ENCODE measurements around the gene LITAFD.

Gene LITAFD

DNA sequence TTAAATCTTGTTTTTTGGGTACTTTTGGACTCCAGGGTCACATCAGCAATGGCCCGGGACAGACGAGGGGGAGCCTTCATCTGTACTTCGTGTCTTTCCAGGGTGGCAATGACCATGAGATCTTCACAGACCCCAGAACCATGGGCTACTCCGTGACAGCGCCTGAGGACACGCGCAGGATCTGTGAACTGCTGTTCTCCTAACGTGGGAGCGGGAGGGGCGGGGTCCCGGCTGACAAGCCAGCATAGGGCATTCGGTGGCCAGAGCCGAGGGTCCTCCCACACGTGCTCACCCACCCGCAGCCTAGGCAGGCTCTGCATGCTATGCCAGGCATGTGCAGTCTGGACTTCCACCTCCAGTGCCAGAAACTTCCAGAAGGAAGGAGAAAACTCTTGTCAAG, 34.5 kb upstream of the LITAFD start:
- TF ChIP-seq NFIC (IDR thresholded peaks at IDR 0.05): no peak
- TF ChIP-seq, protein P1, sequence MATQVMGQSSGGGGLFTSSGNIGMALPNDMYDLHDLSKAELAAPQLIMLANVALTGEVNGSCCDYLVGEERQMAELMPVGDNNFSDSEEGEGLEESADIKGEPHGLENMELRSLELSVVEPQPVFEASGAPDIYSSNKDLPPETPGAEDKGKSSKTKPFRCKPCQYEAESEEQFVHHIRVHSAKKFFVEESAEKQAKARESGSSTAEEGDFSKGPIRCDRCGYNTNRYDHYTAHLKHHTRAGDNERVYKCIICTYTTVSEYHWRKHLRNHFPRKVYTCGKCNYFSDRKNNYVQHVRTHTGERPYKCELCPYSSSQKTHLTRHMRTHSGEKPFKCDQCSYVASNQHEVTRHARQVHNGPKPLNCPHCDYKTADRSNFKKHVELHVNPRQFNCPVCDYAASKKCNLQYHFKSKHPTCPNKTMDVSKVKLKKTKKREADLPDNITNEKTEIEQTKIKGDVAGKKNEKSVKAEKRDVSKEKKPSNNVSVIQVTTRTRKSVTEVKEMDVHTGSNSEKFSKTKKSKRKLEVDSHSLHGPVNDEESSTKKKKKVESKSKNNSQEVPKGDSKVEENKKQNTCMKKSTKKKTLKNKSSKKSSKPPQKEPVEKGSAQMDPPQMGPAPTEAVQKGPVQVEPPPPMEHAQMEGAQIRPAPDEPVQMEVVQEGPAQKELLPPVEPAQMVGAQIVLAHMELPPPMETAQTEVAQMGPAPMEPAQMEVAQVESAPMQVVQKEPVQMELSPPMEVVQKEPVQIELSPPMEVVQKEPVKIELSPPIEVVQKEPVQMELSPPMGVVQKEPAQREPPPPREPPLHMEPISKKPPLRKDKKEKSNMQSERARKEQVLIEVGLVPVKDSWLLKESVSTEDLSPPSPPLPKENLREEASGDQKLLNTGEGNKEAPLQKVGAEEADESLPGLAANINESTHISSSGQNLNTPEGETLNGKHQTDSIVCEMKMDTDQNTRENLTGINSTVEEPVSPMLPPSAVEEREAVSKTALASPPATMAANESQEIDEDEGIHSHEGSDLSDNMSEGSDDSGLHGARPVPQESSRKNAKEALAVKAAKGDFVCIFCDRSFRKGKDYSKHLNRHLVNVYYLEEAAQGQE (IDR thresholded peaks at IDR 0.05; ENCODE audit: low read depth): no peak
- no peak for TF ChIP-seq EP300 (IDR thresholded peaks at IDR 0.05; ENCODE audit: borderline replicate concordance)
- TF ChIP-seq CEBPB (IDR thresholded peaks at IDR 0.05): no peak
- no peak for TF ChIP-seq ZBTB7A (IDR thresholded peaks at IDR 0.05; ENCODE audit: low read depth)
- no peak for TF ChIP-seq YY1 (IDR thresholded peaks at IDR 0.05; ENCODE audit: low read depth)
- TF ChIP-seq FOXM1 (IDR thresholded peaks at IDR 0.05; ENCODE audit: borderline replicate concordance, low read depth): no peak

DNA sequence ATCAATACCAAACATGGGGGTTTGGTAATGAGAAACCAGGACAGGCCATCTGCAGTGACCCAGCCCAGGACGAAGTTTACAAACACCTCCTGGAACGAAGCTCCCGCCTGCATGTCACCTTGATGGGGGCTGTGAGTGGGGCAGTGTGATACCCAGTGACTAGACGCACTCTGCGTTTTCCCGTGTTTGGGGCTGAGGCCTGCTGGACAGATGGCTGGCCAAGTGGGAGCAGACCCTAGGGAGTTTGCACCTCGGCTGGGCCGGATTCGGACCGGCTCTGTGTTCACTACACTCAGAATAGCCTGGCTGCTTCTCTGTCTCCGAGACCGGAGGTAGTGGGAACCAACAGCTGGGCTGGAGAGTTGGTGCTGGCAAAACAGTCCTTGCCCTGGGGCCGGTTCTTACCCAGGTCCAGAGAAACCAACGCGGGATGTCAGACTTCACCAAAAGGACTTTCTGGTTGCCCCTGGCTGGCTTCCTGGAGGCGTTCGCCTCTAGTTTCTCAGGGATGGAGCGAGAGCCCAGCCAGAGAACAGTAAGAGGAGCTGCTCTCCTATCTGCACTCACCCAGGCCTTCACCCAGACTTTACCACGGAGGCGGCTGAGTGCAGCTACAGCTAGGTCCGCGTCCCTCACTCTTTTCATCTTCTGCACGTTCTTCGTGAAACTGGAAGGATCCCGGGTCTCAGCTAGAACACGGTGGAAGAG, 33.8 kb upstream of the LITAFD start:
- TF ChIP-seq, protein P2, sequence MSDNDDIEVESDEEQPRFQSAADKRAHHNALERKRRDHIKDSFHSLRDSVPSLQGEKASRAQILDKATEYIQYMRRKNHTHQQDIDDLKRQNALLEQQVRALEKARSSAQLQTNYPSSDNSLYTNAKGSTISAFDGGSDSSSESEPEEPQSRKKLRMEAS (IDR thresholded peaks at IDR 0.05): no peak
- TF ChIP-seq CREB1 (IDR thresholded peaks at IDR 0.05; ENCODE audit: low read depth): no peak
- TF ChIP-seq NFIC (IDR thresholded peaks at IDR 0.05): no peak
- TF ChIP-seq EP300 (IDR thresholded peaks at IDR 0.05; ENCODE audit: borderline replicate concordance): no peak
- no peak for TF ChIP-seq TCF12 (IDR thresholded peaks at IDR 0.05; ENCODE audit: low read depth)
- TF ChIP-seq ZBTB7A (IDR thresholded peaks at IDR 0.05; ENCODE audit: low read depth): no peak
- TF ChIP-seq TEAD4 (IDR thresholded peaks at IDR 0.05): no peak

DNA sequence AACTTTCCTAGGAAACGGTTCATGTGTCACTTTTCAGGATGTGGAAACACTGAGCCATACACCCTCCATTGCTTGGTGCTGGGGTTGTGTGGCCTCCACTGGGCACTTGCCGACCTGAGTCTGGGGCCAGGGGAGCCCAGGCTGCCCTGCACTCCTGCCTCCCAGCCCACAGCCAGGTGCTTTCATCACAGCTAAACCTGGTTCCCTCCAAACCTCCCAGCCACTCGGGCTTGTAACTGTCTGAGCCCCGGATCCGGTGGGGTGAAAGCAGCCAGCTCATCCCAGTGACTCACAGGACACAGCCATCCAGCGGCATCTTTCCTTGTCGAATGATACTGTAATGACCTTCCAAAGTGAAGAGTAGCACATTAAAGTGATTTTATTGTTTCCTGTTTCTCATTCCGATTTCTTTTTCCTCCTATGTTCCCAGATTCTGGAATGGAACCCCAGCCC, 33.2 kb upstream of the LITAFD start:
- TF ChIP-seq FOXM1 (IDR thresholded peaks at IDR 0.05; ENCODE audit: borderline replicate concordance, low read depth): no peak
- TF ChIP-seq NFIC (IDR thresholded peaks at IDR 0.05): no peak
- no peak for TF ChIP-seq CEBPB (IDR thresholded peaks at IDR 0.05)
- TF ChIP-seq EP300 (IDR thresholded peaks at IDR 0.05; ENCODE audit: borderline replicate concordance): no peak
- TF ChIP-seq EGR1 (IDR thresholded peaks at IDR 0.05): no peak
- no peak for TF ChIP-seq TAF1 (IDR thresholded peaks at IDR 0.05; ENCODE audit: low read depth)
- TF ChIP-seq CREB1 (IDR thresholded peaks at IDR 0.05; ENCODE audit: low read depth): no peak
- TF ChIP-seq YY1 (IDR thresholded peaks at IDR 0.05; ENCODE audit: low read depth): no peak
- TF ChIP-seq TEAD4 (IDR thresholded peaks at IDR 0.05): no peak
- TF ChIP-seq TCF12 (IDR thresholded peaks at IDR 0.05; ENCODE audit: low read depth): no peak
- TF ChIP-seq RAD21 (IDR thresholded peaks at IDR 0.05; ENCODE audit: low read depth): no peak
- no peak for TF ChIP-seq ZBTB7A (IDR thresholded peaks at IDR 0.05; ENCODE audit: low read depth)
- TF ChIP-seq, protein P3, sequence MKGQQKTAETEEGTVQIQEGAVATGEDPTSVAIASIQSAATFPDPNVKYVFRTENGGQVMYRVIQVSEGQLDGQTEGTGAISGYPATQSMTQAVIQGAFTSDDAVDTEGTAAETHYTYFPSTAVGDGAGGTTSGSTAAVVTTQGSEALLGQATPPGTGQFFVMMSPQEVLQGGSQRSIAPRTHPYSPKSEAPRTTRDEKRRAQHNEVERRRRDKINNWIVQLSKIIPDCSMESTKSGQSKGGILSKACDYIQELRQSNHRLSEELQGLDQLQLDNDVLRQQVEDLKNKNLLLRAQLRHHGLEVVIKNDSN (IDR thresholded peaks at IDR 0.05): no peak
- TF ChIP-seq, protein P1 (IDR thresholded peaks at IDR 0.05; ENCODE audit: low read depth): no peak
- TF ChIP-seq, protein P2 (IDR thresholded peaks at IDR 0.05): no peak

DNA sequence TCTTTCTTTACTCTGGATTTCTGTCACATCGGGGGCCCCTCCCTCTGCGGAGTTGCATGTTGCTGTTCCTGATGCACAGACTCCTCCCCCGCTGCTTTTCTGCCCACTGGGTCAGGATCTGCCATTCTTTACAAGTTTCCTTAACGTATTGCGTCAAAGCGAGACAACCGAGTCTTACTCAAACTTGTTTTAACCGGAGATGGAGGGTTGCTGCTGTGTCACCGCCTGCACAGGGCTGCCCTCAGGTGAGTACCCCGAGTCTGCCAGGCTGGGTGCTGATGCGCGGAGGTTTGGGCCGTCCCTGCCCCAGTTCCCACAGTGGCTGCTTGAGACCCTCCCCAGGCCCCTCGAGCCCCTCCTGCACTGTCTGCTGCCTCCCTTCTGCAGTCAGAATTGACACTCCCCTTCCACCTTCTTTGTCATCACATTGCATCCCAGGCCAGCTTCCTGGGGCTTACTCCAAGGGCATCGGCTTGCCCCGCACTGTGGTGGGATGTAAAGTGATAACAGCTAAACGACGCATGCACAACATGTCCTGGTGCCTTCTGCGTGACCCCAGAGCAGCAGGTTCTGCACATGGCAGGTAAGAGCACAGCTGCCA, 32.6 kb upstream of the LITAFD start:
- TF ChIP-seq ZBTB7A (IDR thresholded peaks at IDR 0.05; ENCODE audit: low read depth): no peak
- no peak for TF ChIP-seq RAD21 (IDR thresholded peaks at IDR 0.05; ENCODE audit: low read depth)
- TF ChIP-seq, protein P2 (IDR thresholded peaks at IDR 0.05): no peak

DNA sequence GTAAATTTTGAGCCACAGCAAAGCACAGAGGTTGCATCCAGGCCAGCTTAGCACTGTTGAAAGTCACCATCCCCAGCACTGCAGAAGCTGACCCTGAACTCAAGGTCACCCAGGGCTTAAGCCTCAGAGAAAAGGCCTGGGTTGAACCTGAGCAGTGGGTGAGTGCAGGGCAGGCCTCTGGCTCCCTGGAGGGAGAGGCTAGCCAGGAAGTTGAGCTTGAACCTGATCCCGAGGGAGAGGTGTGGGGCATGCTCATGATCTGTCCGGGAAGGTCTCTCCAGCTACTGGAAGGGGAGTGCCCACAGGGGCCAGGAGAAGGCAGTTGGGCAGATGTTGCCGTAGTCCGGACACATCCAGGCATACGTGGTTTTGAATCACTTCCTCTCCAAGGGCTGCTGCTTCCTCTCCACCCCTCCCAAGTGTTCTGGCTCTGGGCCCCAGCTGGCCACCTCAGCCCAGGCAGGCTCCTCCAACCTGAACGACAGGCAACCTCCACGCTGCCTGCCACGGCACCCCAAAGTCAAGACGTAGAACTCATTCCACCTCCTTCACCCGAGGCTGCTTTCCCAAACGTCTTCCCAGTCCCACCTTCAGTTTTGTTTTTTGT, 31.8 kb upstream of the LITAFD start:
- TF ChIP-seq ZBTB7A (IDR thresholded peaks at IDR 0.05; ENCODE audit: low read depth) (no peak), NFIC (IDR thresholded peaks at IDR 0.05) (no peak), EP300 (IDR thresholded peaks at IDR 0.05; ENCODE audit: borderline replicate concordance) (no peak)

DNA sequence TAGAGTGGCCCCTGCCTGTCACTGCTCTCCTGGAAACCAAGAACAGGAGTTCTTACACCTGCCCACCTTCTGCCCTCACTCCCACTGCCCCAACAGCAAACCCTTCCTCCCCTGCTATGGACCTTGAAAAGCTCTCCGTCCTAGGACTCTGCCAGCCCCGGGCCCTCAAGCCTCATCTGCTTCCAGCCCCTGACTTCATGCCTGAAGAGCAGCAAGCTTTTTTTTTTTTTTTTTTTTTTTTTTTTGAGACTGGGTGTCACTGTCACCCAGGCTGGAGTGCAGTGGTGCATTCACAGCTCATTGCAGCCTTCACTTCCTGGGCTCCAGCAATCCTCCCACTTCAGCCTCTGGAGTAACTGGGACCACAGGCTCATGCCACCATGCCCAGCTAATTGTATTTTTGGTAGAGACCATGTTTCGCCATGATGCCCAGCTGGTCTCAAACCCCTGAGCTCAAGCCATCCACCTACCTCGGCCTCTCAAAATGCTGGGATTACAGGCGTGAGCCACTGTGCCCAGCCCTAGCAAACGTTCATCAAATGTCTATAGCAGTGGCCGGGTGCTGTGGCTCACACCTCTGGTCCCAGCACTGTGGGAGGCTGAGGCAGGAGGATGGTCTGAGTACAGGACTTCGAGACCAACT, 30.3 kb upstream of the LITAFD start:
- TF ChIP-seq ZBTB7A (IDR thresholded peaks at IDR 0.05; ENCODE audit: low read depth) (no peak), FOXM1 (IDR thresholded peaks at IDR 0.05; ENCODE audit: borderline replicate concordance, low read depth) (no peak), YY1 (IDR thresholded peaks at IDR 0.05; ENCODE audit: low read depth) (no peak), CREB1 (IDR thresholded peaks at IDR 0.05; ENCODE audit: low read depth) (no peak), TCF12 (IDR thresholded peaks at IDR 0.05; ENCODE audit: low read depth) (no peak), EP300 (IDR thresholded peaks at IDR 0.05; ENCODE audit: borderline replicate concordance) (no peak), TEAD4 (IDR thresholded peaks at IDR 0.05) (no peak), CEBPB (IDR thresholded peaks at IDR 0.05) (no peak), NFIC (IDR thresholded peaks at IDR 0.05) (no peak), RAD21 (IDR thresholded peaks at IDR 0.05; ENCODE audit: low read depth) (no peak), EGR1 (IDR thresholded peaks at IDR 0.05) (no peak)
- TF ChIP-seq, protein P3 (IDR thresholded peaks at IDR 0.05): no peak
- TF ChIP-seq, protein P2 (IDR thresholded peaks at IDR 0.05): no peak
- TF ChIP-seq, protein P1 (IDR thresholded peaks at IDR 0.05; ENCODE audit: low read depth): no peak

All from Ishikawa (cell line).